Thyroid gland (tissue), 4 donors: Measurements from ENCODE around the gene ABCG5. TPM values are rescaled to one million over a fixed set of nuclear protein-coding genes. Genes with fewer than 3 reads are reported as not detected.

Source experiments
- DNase-seq, 2 donors: peaks; one replicate each; pipeline ENCODE4 v3.0.0-alpha.2; 2019
- H3K27ac ChIP-seq, 3 donors: fragments of 200-600 bp; sonication (generic); 1 replicate in 2 of 3; 2 replicates in 1 of 3; pipeline ENCODE4 v1.5.1; 2016 to 2019; ENCODE audit warnings: mild to moderate bottlenecking in 1 of 3, moderate library complexity in 1 of 3
- H3K27me3 ChIP-seq: fragments of 200-600 bp; sonication (generic); one replicate; pipeline ENCODE4 v1.5.1; 2019
- H3K36me3 ChIP-seq, 2 donors: fragments of 200-600 bp; sonication (generic); one replicate each; pipeline ENCODE4 v1.5.1; 2016 to 2019
- H3K4me1 ChIP-seq, 2 donors: fragments of 200-600 bp; sonication (generic); one replicate each; pipeline ENCODE4 v1.5.1; 2017 to 2019
- H3K4me3 ChIP-seq, 3 donors: fragments of 200-600 bp; sonication (generic); replicated peaks in 1 of 3; 1 replicate in 2 of 3; 2 replicates in 1 of 3; pipeline ENCODE4 v1.5.1; 2016; ENCODE audit warnings: mild to moderate bottlenecking in 1 of 3
- H3K9me3 ChIP-seq: fragments of 200-600 bp; sonication (generic); one replicate; pipeline ENCODE4 v1.5.1; 2017
- POLR2A ChIP-seq, 2 donors: fragments of 450-650 bp; IDR thresholded peaks; one replicate each; pipeline ENCODE4 v1.6.1; 2017; ENCODE audit warnings: antibody characterized with exemption in 2 of 2, mild to moderate bottlenecking in 2 of 2, moderate library complexity in 1 of 2
- WGBS, 2 donors: methylation state at CpG; one replicate each; pipeline ENCODE4 v1.1.5; 2017; 5-methylcytosine and 5-hydroxymethylcytosine counted together
- intact Hi-C: fragments of 100-400 bp; cut with DNase I; formaldehyde crosslinking; loops from one replicate; pipeline ENCODE4 v1.15.1; 2023
- total RNA-seq, 4 donors: library from RNA; depleted of rRNA; stranded (reverse); fragments of >200 nt; gene quantifications; one replicate each; pipeline ENCODE4 v1.2.3, GENCODE V29; 2016
- TF ChIP-seq, protein P1 (sequence below), 6 experiments: fragments of 200-600 bp in 3 of 6; fragments of 450-650 bp in 3 of 6; sonication (generic) in 3 of 6; IDR thresholded peaks; one replicate each; pipeline ENCODE4 v1.5.1; 2016 to 2019; ENCODE audit warnings: antibody characterized with exemption in 6 of 6, mild to moderate bottlenecking in 2 of 6, inconsistent platforms in 1 of 6, moderate library complexity in 1 of 6

Gene ABCG5
- total RNA-seq, 4 donors from 2014 or later: not detected

DNA sequence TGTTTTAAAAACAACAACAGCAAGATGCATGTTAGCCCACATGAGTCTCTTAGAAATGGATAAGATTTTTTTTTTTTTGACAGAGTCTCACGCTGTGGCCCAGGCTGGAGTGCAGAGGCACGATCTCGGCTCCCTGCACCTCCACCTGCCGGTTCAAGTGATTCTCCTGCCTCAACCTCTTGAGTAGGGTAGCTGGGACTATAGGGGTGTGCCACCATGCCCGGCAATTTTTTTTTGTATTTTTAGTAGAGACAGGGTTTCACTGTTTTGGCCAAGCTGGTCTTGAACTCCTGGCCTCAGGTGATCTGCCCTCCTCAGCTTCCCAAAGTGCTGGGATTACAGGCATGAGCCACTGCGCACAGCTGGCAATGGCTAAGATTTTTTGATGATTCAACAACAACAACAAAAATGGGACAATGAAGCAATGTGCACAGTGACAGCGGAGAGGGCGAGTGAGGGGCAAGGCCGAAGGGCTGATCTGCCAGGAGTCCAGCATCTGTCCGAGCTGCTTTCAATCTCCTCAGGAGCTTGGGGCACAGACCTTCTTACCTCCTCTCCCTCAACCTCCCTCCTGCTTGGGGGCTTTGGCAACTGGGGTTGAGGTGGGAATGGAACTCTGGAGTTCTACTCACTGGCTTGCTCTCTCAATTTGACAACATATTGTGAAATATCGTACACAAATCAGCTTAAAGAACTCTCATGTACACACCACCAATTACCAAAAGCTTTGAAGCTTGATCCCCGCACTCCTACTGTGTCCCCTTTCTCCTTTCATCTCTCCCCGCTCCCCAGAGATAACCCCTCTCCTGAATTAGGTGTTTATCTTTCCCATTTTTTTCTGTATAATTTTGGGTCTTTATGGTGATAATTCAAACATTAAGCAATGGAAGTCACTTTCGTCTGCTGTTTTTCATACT lies 3.6 kb upstream of the ABCG5 start:
- intact Hi-C loops: no loop called here

GRCh38 chr2:43840965-43841364 lies 2.3 kb upstream of the ABCG5 start:
- Histone ChIP-seq H3K4me3 (no peak overlapping the region), H3K9me3 (no peaks in the 10 kb centered on the region), H3K27ac (no peak overlapping the region), H3K36me3 (no peaks in the 10 kb centered on the region), H3K27me3 (no peaks in the 10 kb centered on the region), H3K4me1 (no peaks in the 10 kb centered on the region)
- TF ChIP-seq, protein P1, sequence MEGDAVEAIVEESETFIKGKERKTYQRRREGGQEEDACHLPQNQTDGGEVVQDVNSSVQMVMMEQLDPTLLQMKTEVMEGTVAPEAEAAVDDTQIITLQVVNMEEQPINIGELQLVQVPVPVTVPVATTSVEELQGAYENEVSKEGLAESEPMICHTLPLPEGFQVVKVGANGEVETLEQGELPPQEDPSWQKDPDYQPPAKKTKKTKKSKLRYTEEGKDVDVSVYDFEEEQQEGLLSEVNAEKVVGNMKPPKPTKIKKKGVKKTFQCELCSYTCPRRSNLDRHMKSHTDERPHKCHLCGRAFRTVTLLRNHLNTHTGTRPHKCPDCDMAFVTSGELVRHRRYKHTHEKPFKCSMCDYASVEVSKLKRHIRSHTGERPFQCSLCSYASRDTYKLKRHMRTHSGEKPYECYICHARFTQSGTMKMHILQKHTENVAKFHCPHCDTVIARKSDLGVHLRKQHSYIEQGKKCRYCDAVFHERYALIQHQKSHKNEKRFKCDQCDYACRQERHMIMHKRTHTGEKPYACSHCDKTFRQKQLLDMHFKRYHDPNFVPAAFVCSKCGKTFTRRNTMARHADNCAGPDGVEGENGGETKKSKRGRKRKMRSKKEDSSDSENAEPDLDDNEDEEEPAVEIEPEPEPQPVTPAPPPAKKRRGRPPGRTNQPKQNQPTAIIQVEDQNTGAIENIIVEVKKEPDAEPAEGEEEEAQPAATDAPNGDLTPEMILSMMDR (IDR thresholded peaks at IDR 0.05): no peak
- TF ChIP-seq POLR2A (IDR thresholded peaks at IDR 0.05): no peak
- intact Hi-C loops: no loop called here
- WGBS, 2 donors: 57 to 82% methylated on average over 5 of the region's 5 CpGs
- DNase-seq: no peak

More for the DNA sequence above, 3.6 kb upstream of the ABCG5 start:
- no peak overlapping the region for H3K4me3 ChIP-seq
- no peaks in the 10 kb centered on the region for H3K36me3 ChIP-seq
- no peak for DNase-seq
- H3K9me3 ChIP-seq: no peaks in the 10 kb centered on the region
- H3K27ac ChIP-seq: no peak overlapping the region
- 90% methylated on average over 14 of the region's 14 CpGs for WGBS, 2 donors
- H3K27me3 ChIP-seq: no peaks in the 10 kb centered on the region
- TF ChIP-seq, protein P1 (IDR thresholded peaks at IDR 0.05): no peak
- no peak for TF ChIP-seq POLR2A (IDR thresholded peaks at IDR 0.05)
- no peaks in the 10 kb centered on the region for H3K4me1 ChIP-seq

- TF ChIP-seq POLR2A (IDR thresholded peaks at IDR 0.05): no peak
- TF ChIP-seq, protein P1 (IDR thresholded peaks at IDR 0.05): no peak
- Histone ChIP-seq H3K36me3 (no peaks in the 10 kb centered on the region), H3K4me1 (no peaks in the 10 kb centered on the region), H3K9me3 (no peaks in the 10 kb centered on the region), H3K27me3 (no peaks in the 10 kb centered on the region), H3K27ac (no peak overlapping the region), H3K4me3 (no peak overlapping the region)
- no peak for DNase-seq
- WGBS, 2 donors: 84 to 86% methylated on average over 14 of the region's 14 CpGs
- intact Hi-C loops: no loop called here
Measured at GRCh38 chr2:43839776-43840564, 1.3 kb upstream of the ABCG5 start.

GRCh38 chr2:43837831-43838559 lies 644 bp downstream of the ABCG5 start:
- Histone ChIP-seq H3K27me3 (no peaks in the 10 kb centered on the region), H3K36me3 (no peaks in the 10 kb centered on the region), H3K9me3 (no peaks in the 10 kb centered on the region), H3K4me1 (no peaks in the 10 kb centered on the region), H3K27ac (no peak overlapping the region), H3K4me3 (no peak overlapping the region)
- TF ChIP-seq, protein P1 (IDR thresholded peaks at IDR 0.05): no peak
- TF ChIP-seq POLR2A (IDR thresholded peaks at IDR 0.05): no peak
- WGBS, 2 donors: 83 to 89% methylated on average over 18 to 21 of the region's 21 CpGs
- intact Hi-C loops: no loop called here
- no peak for DNase-seq
